Measurements from ENCODE around the gene PRR14. TPM values are rescaled to one million over a fixed set of nuclear protein-coding genes. Genes with fewer than 3 reads are reported as not detected.

The PRR14 gene
- total RNA-seq, 2 experiments from 2014 or later: 111 to 116 TPM

Other genes starting within 250 kb of the PRR14 start
- 1 to 10 TPM; 4.9 to 5.4 TPM for gene ZNF771, start 243.4 kb upstream of the PRR14 start, total RNA-seq
- 100 to 1,000 TPM in 1 of 2 experiments, 10 to 100 TPM in 1; 72.0 to 108 TPM for gene DCTPP1, start 220.9 kb upstream of the PRR14 start, total RNA-seq
- 10 to 100 TPM; 63.3 to 92.9 TPM for gene SEPHS2, start 205.1 kb upstream of the PRR14 start, total RNA-seq
- 100 to 1,000 TPM; 566 to 685 TPM for gene ITGAL, start 178.2 kb upstream of the PRR14 start, total RNA-seq
- 10 to 100 TPM in 1 of 2 experiments, 1 to 10 TPM in 1; 6.2 to 10.3 TPM for gene ZNF768, start 124.4 kb upstream of the PRR14 start, total RNA-seq
- 10 to 100 TPM; 11.3 to 13.2 TPM for gene ZNF747, start 116.1 kb upstream of the PRR14 start, total RNA-seq
- gene ZNF764, start 92.6 kb upstream of the PRR14 start, total RNA-seq: 10 to 100 TPM; 14.0 to 15.6 TPM
- 10 to 100 TPM; 14.5 to 14.7 TPM for gene ZNF688, start 79.2 kb upstream of the PRR14 start, total RNA-seq
- gene ZNF785, start 65.3 kb upstream of the PRR14 start, total RNA-seq: 10 to 100 TPM; 18.9 to 21.2 TPM
- 10 to 100 TPM; 12.2 to 15.3 TPM for gene ZNF689, start 40.6 kb upstream of the PRR14 start, total RNA-seq
- gene FBRS, start 7.5 kb downstream of the PRR14 start, total RNA-seq: 100 to 1,000 TPM; 102 to 142 TPM
- gene SRCAP, start 48.2 kb downstream of the PRR14 start, total RNA-seq: 10 to 100 TPM; 86.3 to 93.3 TPM
- 10 to 100 TPM; 45.8 to 46.5 TPM for gene PHKG2, start 97.5 kb downstream of the PRR14 start, total RNA-seq
- 1 to 10 TPM; 4.1 to 4.6 TPM for gene CFAP119, start 111.1 kb downstream of the PRR14 start, total RNA-seq
- 100 to 1,000 TPM; 103 to 106 TPM for gene RNF40, start 111.4 kb downstream of the PRR14 start, total RNA-seq
- 1 to 10 TPM; 1.6 to 2.5 TPM for gene ZNF629, start 136.2 kb downstream of the PRR14 start, total RNA-seq
- gene BCL7C, start 243.1 kb downstream of the PRR14 start, total RNA-seq: 10 to 100 TPM; 25.6 to 26.8 TPM
- gene CTF1, start 245.7 kb downstream of the PRR14 start, total RNA-seq: under 1 TPM; 0.35 to 0.47 TPM